Activated T-helper 2 cell treated with anti-CD3 and anti-CD28 coated beads, Interferon-gamma antibody, Interleukin-2, Interleukin-4, amounts not matched to agents 10 μg/mL and 5 μg/mL and 100 μg/mL, durations not matched to agents 14 hours and 24 hours and 36 hours (primary cell): ENCODE data around the gene C4BPB. TPM values are rescaled to one million over a fixed set of nuclear protein-coding genes. Genes with fewer than 3 reads are reported as not detected.

Source experiments
- DNase-seq: peaks from one replicate; pipeline ENCODE4 v3.0.0; 2021; ENCODE audit warnings: low spot score
- H3K27ac Mint-ChIP-seq: one replicate; pipeline ENCODE4 v1.8.0; 2021; ENCODE audit warnings: mixed read lengths
- H3K27me3 Mint-ChIP-seq: one replicate; pipeline ENCODE4 v1.8.0; 2021; ENCODE audit warnings: low read depth, mixed read lengths
- H3K36me3 Mint-ChIP-seq: one replicate; pipeline ENCODE4 v1.8.0; 2021; ENCODE audit warnings: low read depth, mixed read lengths
- H3K4me1 Mint-ChIP-seq: one replicate; pipeline ENCODE4 v1.8.0; 2021; ENCODE audit warnings: low read depth, mixed read lengths
- H3K4me3 Mint-ChIP-seq: one replicate; pipeline ENCODE4 v1.8.0; 2021; ENCODE audit warnings: low read depth, mild to moderate bottlenecking, moderate library complexity, mixed read lengths
- H3K9me3 Mint-ChIP-seq: one replicate; pipeline ENCODE4 v1.8.0; 2021; ENCODE audit warnings: mixed read lengths
- intact Hi-C: fragments of 100-400 bp; cut with micrococcal nuclease; formaldehyde crosslinking; loops from one replicate; pipeline ENCODE4 v1.15.1; 2023
- total RNA-seq: library from RNA; stranded (reverse); gene quantifications from 2 replicates; pipeline ENCODE4 v1.2.3, GENCODE V29; 2022

C4BPB gene
- total RNA-seq, 1 donor from 2014 or later = 0.23 TPM

- DNase-seq = peak; percentile 90
- no peaks in the 10 kb centered on the region for H3K9me3 Mint-ChIP-seq
- H3K27ac Mint-ChIP-seq = peak within 1 kb of the TSS; percentile 75
Measured at GRCh38 chr1:207052911-207053769, 35.5 kb upstream of the C4BPB start, which contains the start of gene PFKFB2. Gene PFKFB2, plus strand, starts transcription at chr1:207053275. Its CDS starts 1,443 bp downstream, at chr1:207054718.

GRCh38 chr1:207054491-207054890 is 34.2 kb upstream of the C4BPB start:
- peaks cover 7% of the 10 kb centered on the region for H3K27me3 Mint-ChIP-seq
- intact Hi-C loops = loop anchor here (5.0 to 10.0 kb wide), 2 partner anchors 283 to 350 kb away; no protein-coding TSS in a partner anchor

More at GRCh38 chr1:207052911-207053769, 35.5 kb upstream of the C4BPB start, which contains the start of gene PFKFB2:
- Mint-ChIP-seq H3K4me3 (peak within 1 kb of the TSS; percentile 91), H3K4me1 (peaks cover 30% of the 10 kb centered on the region), H3K36me3 (peaks cover 19% of the 10 kb centered on the region), H3K27me3 (peaks cover 7% of the 10 kb centered on the region)
- intact Hi-C loops = loop anchor here (5.0 to 10.0 kb wide), 2 partner anchors 284 to 352 kb away; no protein-coding TSS in a partner anchor

GRCh38 chr1:207055386-207056001 is 33.2 kb upstream of the C4BPB start:
- Mint-ChIP-seq H3K27me3 (peaks cover 7% of the 10 kb centered on the region), H3K9me3 (no peaks in the 10 kb centered on the region), H3K4me1 (peaks cover 20% of the 10 kb centered on the region), H3K36me3 (no peaks in the 10 kb centered on the region), H3K4me3 (no peak overlapping the region), H3K27ac (no peak overlapping the region)
- intact Hi-C loops = loop anchor here (10.0 kb wide), 1 partner anchor 349 kb away; no protein-coding TSS in a partner anchor
- DNase-seq = no peak

More at GRCh38 chr1:207054491-207054890, 34.2 kb upstream of the C4BPB start:
- peaks cover 24% of the 10 kb centered on the region for H3K4me1 Mint-ChIP-seq
- H3K4me3 Mint-ChIP-seq = no peak overlapping the region
- no peak for DNase-seq
- peaks cover 7% of the 10 kb centered on the region for H3K36me3 Mint-ChIP-seq
- no peaks in the 10 kb centered on the region for H3K9me3 Mint-ChIP-seq
- no peak overlapping the region for H3K27ac Mint-ChIP-seq

GRCh38 chr1:207056673-207057072 is 32.0 kb upstream of the C4BPB start:
- Mint-ChIP-seq H3K4me3 (no peak overlapping the region), H3K4me1 (peaks cover 12% of the 10 kb centered on the region), H3K9me3 (no peaks in the 10 kb centered on the region), H3K27ac (no peak overlapping the region), H3K27me3 (peaks cover 7% of the 10 kb centered on the region), H3K36me3 (no peaks in the 10 kb centered on the region)
- intact Hi-C loops = loop anchor here (10.0 kb wide), 1 partner anchor 348 kb away; no protein-coding TSS in a partner anchor
- DNase-seq = no peak

GRCh38 chr1:207058252-207058651 is 30.4 kb upstream of the C4BPB start:
- H3K27ac Mint-ChIP-seq = no peak overlapping the region
- H3K4me1 Mint-ChIP-seq = peaks cover 7% of the 10 kb centered on the region
- no peaks in the 10 kb centered on the region for H3K36me3 Mint-ChIP-seq
- no peak for DNase-seq
- no peak overlapping the region for H3K4me3 Mint-ChIP-seq
- intact Hi-C loops = loop anchor here (10.0 kb wide), 1 partner anchor 347 kb away; no protein-coding TSS in a partner anchor
- H3K27me3 Mint-ChIP-seq = peaks cover 7% of the 10 kb centered on the region
- no peaks in the 10 kb centered on the region for H3K9me3 Mint-ChIP-seq

- intact Hi-C loops = loop anchor here (10.0 kb wide), 1 partner anchor 346 kb away; no protein-coding TSS in a partner anchor
- no peak for DNase-seq
- no peaks in the 10 kb centered on the region for H3K9me3 Mint-ChIP-seq
- no peaks in the 10 kb centered on the region for H3K36me3 Mint-ChIP-seq
- peaks cover 6% of the 10 kb centered on the region for H3K27me3 Mint-ChIP-seq
- H3K4me3 Mint-ChIP-seq = no peak overlapping the region
- no peak overlapping the region for H3K27ac Mint-ChIP-seq
- peaks cover 4% of the 10 kb centered on the region for H3K4me1 Mint-ChIP-seq
Measured at GRCh38 chr1:207058878-207059867, 29.5 kb upstream of the C4BPB start.

- peaks cover 3% of the 10 kb centered on the region for H3K27me3 Mint-ChIP-seq
- no peak for DNase-seq
- H3K27ac Mint-ChIP-seq = no peak overlapping the region
- intact Hi-C loops = loop anchor here (10.0 kb wide), 1 partner anchor 345 kb away; no protein-coding TSS in a partner anchor
- no peaks in the 10 kb centered on the region for H3K9me3 Mint-ChIP-seq
- H3K4me3 Mint-ChIP-seq = no peak overlapping the region
- H3K36me3 Mint-ChIP-seq = no peaks in the 10 kb centered on the region
- H3K4me1 Mint-ChIP-seq = peaks cover under 1% of the 10 kb centered on the region
Measured at GRCh38 chr1:207059881-207060280, 28.8 kb upstream of the C4BPB start.

GRCh38 chr1:207060596-207060995 is 28.1 kb upstream of the C4BPB start:
- Mint-ChIP-seq H3K27ac (no peak overlapping the region), H3K4me3 (no peak overlapping the region), H3K36me3 (no peaks in the 10 kb centered on the region), H3K27me3 (peaks cover 3% of the 10 kb centered on the region), H3K4me1 (no peaks in the 10 kb centered on the region), H3K9me3 (no peaks in the 10 kb centered on the region)
- intact Hi-C loops = no loop called here
- DNase-seq = no peak

GRCh38 chr1:207062058-207062457 is 26.6 kb upstream of the C4BPB start:
- Mint-ChIP-seq H3K27me3 (no peaks in the 10 kb centered on the region), H3K9me3 (no peaks in the 10 kb centered on the region), H3K4me3 (no peak overlapping the region), H3K36me3 (no peaks in the 10 kb centered on the region), H3K27ac (no peak overlapping the region), H3K4me1 (no peaks in the 10 kb centered on the region)
- DNase-seq = no peak
- intact Hi-C loops = no loop called here

GRCh38 chr1:207063014-207063413 is 25.6 kb upstream of the C4BPB start:
- no peaks in the 10 kb centered on the region for H3K27me3 Mint-ChIP-seq
- H3K9me3 Mint-ChIP-seq = no peaks in the 10 kb centered on the region
- no peaks in the 10 kb centered on the region for H3K36me3 Mint-ChIP-seq
- no peaks in the 10 kb centered on the region for H3K4me1 Mint-ChIP-seq
- intact Hi-C loops = no loop called here
- no peak overlapping the region for H3K4me3 Mint-ChIP-seq
- DNase-seq = no peak
- H3K27ac Mint-ChIP-seq = no peak overlapping the region

GRCh38 chr1:207064561-207064960 is 24.1 kb upstream of the C4BPB start:
- Mint-ChIP-seq H3K27me3 (no peaks in the 10 kb centered on the region), H3K4me1 (peaks cover 5% of the 10 kb centered on the region), H3K4me3 (no peak overlapping the region), H3K9me3 (no peaks in the 10 kb centered on the region), H3K27ac (no peak overlapping the region), H3K36me3 (no peaks in the 10 kb centered on the region)
- no peak for DNase-seq
- intact Hi-C loops = no loop called here

- Mint-ChIP-seq H3K4me1 (peaks cover 17% of the 10 kb centered on the region), H3K27me3 (no peaks in the 10 kb centered on the region), H3K9me3 (no peaks in the 10 kb centered on the region), H3K4me3 (no peak overlapping the region), H3K27ac (no peak overlapping the region), H3K36me3 (no peaks in the 10 kb centered on the region)
- DNase-seq = no peak
- intact Hi-C loops = no loop called here
Measured at GRCh38 chr1:207067185-207067584, 21.5 kb upstream of the C4BPB start.
